Kidney (tissue), 14 donors: ENCODE measurements around the gene NFIA. TPM values are rescaled to one million over a fixed set of nuclear protein-coding genes. Genes with fewer than 3 reads are reported as not detected.

Source experiments
- DNase-seq, 5 donors: peaks; one replicate each; pipeline ENCODE4 v3.0.0-alpha.2; 2013 to 2020
- FAIRE-seq: peaks from 2 replicates; lab custom pipeline; 2012; peaks lifted over from hg19 to GRCh38; lab: Jason Lieb, UNC
- H3K27ac ChIP-seq, 2 donors: one replicate each; pipeline ENCODE4 v1.7.0; 2013; ENCODE audit warnings: low read depth in 2 of 2, low read length in 2 of 2, inconsistent platforms in 1 of 2
- H3K27me3 ChIP-seq: one replicate; pipeline ENCODE4 v1.7.1; 2013; ENCODE audit warnings: low read length, inconsistent platforms; ENCODE audit not compliant: control insufficient read depth, insufficient read depth
- H3K36me3 ChIP-seq, 3 donors: one replicate each; pipeline versions ENCODE4 v1.7.0 to v1.7.1; 2013; ENCODE audit warnings: low read length in 3 of 3, control low read depth in 1 of 3, inconsistent platforms in 1 of 3; ENCODE audit not compliant: insufficient read depth in 3 of 3, control insufficient read depth in 2 of 3
- H3K4me1 ChIP-seq, 3 donors: one replicate each; pipeline versions ENCODE4 v1.7.0 to v1.7.1; 2013; ENCODE audit warnings: low read length in 3 of 3, inconsistent platforms in 1 of 3, low read depth in 1 of 3; ENCODE audit not compliant: control insufficient read depth in 2 of 3, insufficient read depth in 2 of 3
- H3K4me3 ChIP-seq, 3 donors: one replicate each; pipeline versions ENCODE4 v1.7.0 to v1.8.1; 2013; ENCODE audit warnings: low read length in 3 of 3, control low read depth in 1 of 3, inconsistent platforms in 1 of 3
- H3K9ac ChIP-seq, 3 donors: one replicate each; pipeline versions ENCODE4 v1.7.0 to v1.7.1; 2013; ENCODE audit warnings: low read length in 3 of 3, control low read depth in 1 of 3, inconsistent platforms in 1 of 3
- H3K9me3 ChIP-seq, 3 donors: one replicate each; pipeline versions ENCODE4 v1.7.0 to v1.7.1; 2013; ENCODE audit warnings: low read length in 3 of 3, control low read depth in 1 of 3, inconsistent platforms in 1 of 3; ENCODE audit not compliant: control insufficient read depth in 2 of 3, insufficient read depth in 1 of 3
- intact Hi-C: fragments of 100-400 bp; cut with DNase I; formaldehyde crosslinking; loops from one replicate; pipeline ENCODE4 v1.11.1; 2022
- polyA plus RNA-seq: library from polyadenylated mRNA; stranded (reverse); fragments of 350-450 nt; fragmentation: Illumina TruSeq; extraction: RNeasy Lipid Tissue Mini Kit (QIAGEN cat#74804); gene quantifications from one replicate; pipeline ENCODE4 v1.2.3, GENCODE V29; 2014; ENCODE audit warnings: low read depth, low replicate concordance; ENCODE audit not compliant: insufficient read depth
- total RNA-seq: library from RNA; stranded (reverse); fragmentation: NEBNext Ultra II Directional; extraction: Animal tissue kit (Norgen Biotek cat#: 25700); gene quantifications from one replicate; pipeline ENCODE4 v1.2.1, GENCODE V29; 2021
- TF ChIP-seq, protein P1 (sequence below): IDR thresholded peaks from 3 replicates; pipeline ENCODE4 v1.5.1; 2012; ENCODE audit warnings: mild to moderate bottlenecking, moderate library complexity, borderline replicate concordance; ENCODE audit not compliant: insufficient read depth; ENCODE audit errors: extremely low read depth
- donor health status: control.
- donor health status: control.
- donor health status: control.
- donor health status: control.
- donor health status: control.
- donor health status: DM: yes; HTN: yes; CAD: no.
- donor health status: Normal renal cell carcinoma (clear cell type).

Gene NFIA
- total and polyA plus RNA-seq, 2 donors from 2014 or later = 4.8 to 87.5 TPM

DNA sequence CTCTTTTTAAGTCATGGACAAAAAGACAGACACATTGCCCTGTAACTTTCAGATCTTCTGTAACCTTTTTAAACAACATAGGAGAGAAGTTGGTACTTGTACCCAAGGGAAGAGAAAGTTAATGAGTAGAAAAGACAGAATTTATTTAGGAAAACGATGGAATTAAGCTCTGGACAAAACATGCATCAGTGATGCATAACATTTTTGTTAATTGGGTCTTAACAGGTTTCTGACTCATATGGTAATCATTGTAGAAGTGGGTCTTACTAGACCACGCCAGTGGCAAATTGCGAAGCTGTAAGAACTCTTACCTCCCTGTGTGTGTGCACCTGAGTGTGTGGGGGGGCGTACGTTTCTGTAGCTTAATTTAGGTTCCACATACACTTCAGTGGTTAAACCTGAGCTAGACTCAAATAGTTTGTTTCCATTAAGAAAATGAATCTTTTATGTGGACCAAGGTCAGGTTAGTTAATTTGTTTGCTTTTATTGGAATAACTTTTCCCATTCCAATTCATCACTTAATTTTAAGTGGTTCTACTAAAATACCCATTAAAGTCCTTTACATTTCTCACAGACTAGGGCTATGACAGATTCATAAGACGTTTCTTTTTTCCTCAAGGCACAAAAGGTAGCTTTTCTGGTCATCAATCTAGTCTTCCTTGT, 48.1 kb downstream of the NFIA start:
- Histone ChIP-seq H3K4me3 (no peak overlapping the region), H3K9ac (no peak overlapping the region), H3K27me3 (no peaks in the 10 kb centered on the region), H3K4me1 (peaks cover 0 to 8% (median 4%) of the 10 kb centered on the region in 3 donors), H3K36me3 (no peaks in the 10 kb centered on the region), H3K27ac (no peak overlapping the region), H3K9me3 (no peaks in the 10 kb centered on the region)
- no peak for DNase-seq
- TF ChIP-seq, protein P1, sequence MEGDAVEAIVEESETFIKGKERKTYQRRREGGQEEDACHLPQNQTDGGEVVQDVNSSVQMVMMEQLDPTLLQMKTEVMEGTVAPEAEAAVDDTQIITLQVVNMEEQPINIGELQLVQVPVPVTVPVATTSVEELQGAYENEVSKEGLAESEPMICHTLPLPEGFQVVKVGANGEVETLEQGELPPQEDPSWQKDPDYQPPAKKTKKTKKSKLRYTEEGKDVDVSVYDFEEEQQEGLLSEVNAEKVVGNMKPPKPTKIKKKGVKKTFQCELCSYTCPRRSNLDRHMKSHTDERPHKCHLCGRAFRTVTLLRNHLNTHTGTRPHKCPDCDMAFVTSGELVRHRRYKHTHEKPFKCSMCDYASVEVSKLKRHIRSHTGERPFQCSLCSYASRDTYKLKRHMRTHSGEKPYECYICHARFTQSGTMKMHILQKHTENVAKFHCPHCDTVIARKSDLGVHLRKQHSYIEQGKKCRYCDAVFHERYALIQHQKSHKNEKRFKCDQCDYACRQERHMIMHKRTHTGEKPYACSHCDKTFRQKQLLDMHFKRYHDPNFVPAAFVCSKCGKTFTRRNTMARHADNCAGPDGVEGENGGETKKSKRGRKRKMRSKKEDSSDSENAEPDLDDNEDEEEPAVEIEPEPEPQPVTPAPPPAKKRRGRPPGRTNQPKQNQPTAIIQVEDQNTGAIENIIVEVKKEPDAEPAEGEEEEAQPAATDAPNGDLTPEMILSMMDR = no peak
- FAIRE-seq = no peak
- intact Hi-C loops = no loop called here

DNA sequence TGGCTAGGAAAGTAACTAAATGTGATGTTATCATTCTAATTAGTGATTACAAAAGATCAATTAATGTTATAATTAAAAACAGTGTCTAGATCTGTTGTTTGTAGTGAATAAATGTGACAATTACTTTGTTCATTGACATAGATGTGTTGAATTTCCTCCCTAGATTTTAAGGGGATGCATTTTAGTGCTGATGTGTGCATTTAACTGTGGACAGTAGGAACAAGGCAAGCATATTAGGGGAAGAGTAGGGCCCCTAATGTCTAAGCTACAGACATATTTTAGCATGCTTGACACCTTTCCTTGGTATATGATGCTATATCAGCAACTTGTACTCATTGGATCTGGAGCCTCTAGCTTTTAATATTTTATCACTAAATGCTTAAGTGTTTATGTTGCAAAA, 48.9 kb downstream of the NFIA start:
- FAIRE-seq (no peak), DNase-seq (no peak)
- H3K36me3 ChIP-seq = no peaks in the 10 kb centered on the region
- H3K4me3 ChIP-seq = no peak overlapping the region
- no peaks in the 10 kb centered on the region for H3K27me3 ChIP-seq
- H3K9ac ChIP-seq = no peak overlapping the region
- TF ChIP-seq, protein P1 = no peak
- H3K9me3 ChIP-seq = no peaks in the 10 kb centered on the region
- intact Hi-C loops = no loop called here
- no peak overlapping the region for H3K27ac ChIP-seq
- H3K4me1 ChIP-seq = peaks cover 0 to 8% (median 4%) of the 10 kb centered on the region in 3 donors

DNA sequence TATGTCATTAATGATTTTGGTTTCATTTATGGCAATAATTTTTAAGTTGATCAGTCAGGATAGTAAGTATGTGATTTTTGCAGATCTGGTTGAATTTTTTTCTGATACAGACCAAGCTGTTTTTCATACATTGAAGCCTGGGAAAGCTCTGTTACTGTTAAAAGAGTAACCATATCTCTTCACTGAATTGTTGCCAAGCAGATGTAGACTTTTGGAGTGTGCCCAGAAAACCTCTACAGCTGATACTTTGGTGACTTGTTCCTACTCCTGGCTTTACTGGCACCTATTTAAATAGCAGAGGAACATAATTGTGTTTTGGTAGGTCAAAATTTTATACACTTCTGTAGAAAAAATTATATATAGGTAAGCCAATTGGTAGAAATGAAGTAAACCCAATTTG, 49.4 kb downstream of the NFIA start:
- DNase-seq (no peak), FAIRE-seq (no peak)
- TF ChIP-seq, protein P1 = no peak
- no peaks in the 10 kb centered on the region for H3K36me3 ChIP-seq
- H3K27ac ChIP-seq = peak overlapping the region in 1 of 2 donors; percentile 23
- no peaks in the 10 kb centered on the region for H3K9me3 ChIP-seq
- no peak overlapping the region for H3K4me3 ChIP-seq
- intact Hi-C loops = no loop called here
- H3K27me3 ChIP-seq = no peaks in the 10 kb centered on the region
- H3K9ac ChIP-seq = no peak overlapping the region
- peaks cover 0 to 8% (median 4%) of the 10 kb centered on the region in 3 donors for H3K4me1 ChIP-seq
